GM19324 (cell line): ENCODE measurements around the gene BTBD1.
"Not testable (repeated sequence)": the region's sequence is repeated elsewhere in the genome, so short reads cannot be mapped to it uniquely, and the experiment has no call there.

ENCODE experiments used
- ATAC-seq: cut with Tn5 transposase; IDR thresholded peaks from one replicate; pipeline ENCODE4 v1.9.1; 2021; ENCODE audit warnings: mild to moderate bottlenecking, moderate library complexity; ENCODE audit not compliant: unreplicated experiment, low FRiP score

The BTBD1 gene

DNA sequence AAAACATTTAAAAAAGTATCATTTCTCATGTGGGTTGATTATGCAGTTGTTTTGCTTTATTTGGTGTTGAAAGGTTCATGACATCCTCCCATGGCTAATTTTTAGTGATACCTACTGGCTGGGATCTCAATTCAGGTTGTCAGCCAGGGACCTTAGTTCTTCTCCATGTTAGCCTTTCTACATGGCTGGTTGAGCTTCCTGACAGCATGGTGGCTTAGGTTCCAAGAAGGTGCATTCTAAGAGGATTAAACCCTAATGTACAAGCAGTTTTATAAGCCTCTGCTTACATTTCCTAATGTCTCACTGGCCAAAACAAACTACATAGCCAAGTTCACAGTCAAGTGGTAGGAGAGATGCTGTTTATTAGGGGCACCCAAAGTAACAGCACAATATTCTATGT lies 31.0 kb upstream of the BTBD1 start:
- ATAC-seq, result no peak

DNA sequence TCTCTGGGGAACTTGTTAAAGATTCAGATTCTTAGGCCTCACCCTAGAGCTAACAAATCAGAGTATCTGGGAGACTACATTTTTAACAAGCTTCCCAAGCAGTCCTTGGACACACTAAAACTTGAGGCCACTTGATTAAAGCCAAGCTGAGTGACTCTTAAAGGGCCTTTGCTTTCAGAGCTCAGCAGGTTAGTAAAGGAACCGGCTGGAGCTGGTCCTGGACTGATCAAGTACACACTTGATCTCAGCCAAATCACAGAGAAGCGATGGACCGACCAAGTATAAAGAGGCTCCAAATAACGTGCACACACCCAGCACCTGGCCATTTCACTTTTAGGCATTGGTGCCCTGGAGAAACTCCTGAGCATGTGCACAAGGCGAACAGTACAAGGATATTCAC lies 27.5 kb upstream of the BTBD1 start:
- ATAC-seq, result no peak

- ATAC-seq, result no peak
Measured at GRCh38 chr15:83092309-83092976, 25.4 kb upstream of the BTBD1 start.

GRCh38 chr15:83091965-83092308 lies 24.9 kb upstream of the BTBD1 start:
- ATAC-seq, result not testable (repeated sequence)

DNA sequence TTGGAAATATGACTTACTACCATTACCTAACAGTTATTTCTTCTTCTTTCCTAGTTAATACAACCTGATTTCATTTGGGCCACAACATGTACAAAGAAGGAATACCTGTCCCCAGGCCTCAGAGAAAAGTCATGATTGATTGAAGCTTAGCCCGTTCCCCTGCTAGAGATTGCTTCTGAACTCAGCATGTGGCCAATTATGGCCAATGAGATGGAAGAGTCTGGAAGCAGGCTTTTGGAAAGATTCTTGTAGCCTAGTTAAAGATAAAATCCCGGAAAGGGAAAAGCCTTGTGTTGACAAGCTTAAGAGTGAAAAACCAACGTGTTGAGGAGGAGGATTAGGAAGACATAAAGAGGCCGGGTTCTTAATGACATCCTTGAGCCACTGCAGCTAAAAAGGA lies 23.4 kb upstream of the BTBD1 start:
- ATAC-seq, result no peak

DNA sequence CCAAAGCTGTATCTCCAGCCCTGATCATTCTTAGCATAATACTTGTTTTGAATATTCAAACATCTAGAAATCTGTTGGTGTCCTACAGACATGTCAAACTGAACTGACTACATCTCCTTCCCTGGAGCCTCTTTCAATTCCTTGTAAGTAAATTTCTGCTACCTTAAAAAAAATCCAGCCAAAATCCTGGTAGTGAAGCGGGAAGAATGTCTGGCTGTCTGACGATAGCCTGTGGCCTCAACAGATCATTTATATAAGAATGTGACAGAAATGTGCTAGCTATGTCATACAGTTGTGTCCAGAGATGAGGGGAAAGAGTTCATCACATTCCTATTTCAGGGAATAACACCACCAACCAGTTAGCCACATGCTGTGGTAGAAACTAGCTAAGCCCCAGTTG lies 21.8 kb upstream of the BTBD1 start:
- no peak for ATAC-seq

- no peak for ATAC-seq
Measured at GRCh38 chr15:83087576-83087975, 20.5 kb upstream of the BTBD1 start.

GRCh38 chr15:83085864-83086552 lies 19.0 kb upstream of the BTBD1 start:
- not testable (repeated sequence) for ATAC-seq

- not testable (repeated sequence) for ATAC-seq
Measured at GRCh38 chr15:83085461-83085860, 18.4 kb upstream of the BTBD1 start.

DNA sequence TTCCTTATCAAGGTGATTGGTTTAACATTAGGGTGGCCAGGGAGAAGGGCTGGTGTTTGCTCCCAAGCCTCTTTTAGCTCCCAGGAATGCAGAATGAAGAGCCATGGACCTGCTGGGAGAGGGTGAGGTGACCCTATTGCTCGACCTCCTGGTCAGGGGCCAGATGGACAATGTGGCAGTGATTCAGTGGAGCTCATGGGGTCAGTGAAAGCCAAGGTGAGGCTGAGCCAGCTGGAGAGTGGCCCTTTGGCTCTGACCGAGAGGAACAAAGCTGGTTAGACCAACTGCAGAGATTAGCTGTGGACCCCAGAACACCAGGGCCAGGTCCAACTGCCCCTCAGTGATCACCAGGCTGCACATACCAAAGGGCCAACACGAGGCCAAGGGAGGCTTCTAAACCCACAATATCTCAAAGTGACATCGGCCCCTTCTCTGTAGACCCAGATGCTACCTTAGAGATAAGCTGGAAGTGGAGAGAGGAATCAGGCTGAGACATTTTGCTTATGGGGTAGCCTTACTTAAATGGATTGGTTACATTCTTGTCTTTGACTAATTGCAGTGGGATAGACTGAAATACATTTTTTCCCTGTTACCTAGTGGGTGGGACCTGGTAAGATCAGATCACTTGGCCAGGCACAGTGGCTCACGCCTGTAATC lies 15.8 kb upstream of the BTBD1 start:
- no peak for ATAC-seq

- no peak for ATAC-seq
Measured at GRCh38 chr15:83081256-83082014, 14.4 kb upstream of the BTBD1 start.

GRCh38 chr15:83078712-83079111 lies 11.7 kb upstream of the BTBD1 start:
- ATAC-seq, result no peak

GRCh38 chr15:83077491-83078230 lies 10.6 kb upstream of the BTBD1 start:
- ATAC-seq, result no peak

GRCh38 chr15:83069211-83069642 lies 2.2 kb upstream of the BTBD1 start:
- not testable (repeated sequence) for ATAC-seq

DNA sequence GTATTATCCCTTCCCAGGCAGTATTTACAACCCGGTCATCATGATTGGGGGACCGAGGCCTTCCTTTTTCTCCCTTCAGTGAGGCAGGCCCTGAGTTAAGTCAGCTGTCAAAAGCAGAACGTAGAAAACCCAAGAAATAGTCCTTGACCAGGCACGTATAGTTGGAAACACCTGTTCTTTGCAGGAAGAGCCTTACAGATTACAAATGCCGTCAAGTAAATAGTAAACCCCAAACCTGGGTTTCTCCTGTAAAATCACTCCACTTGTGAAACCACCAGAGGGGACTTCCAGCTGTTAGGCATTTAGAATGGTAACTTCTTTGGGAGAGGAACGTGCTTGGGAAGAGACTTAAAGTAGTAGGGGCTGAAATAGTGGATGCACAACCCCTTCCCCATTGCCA lies 1.0 kb upstream of the BTBD1 start:
- no peak for ATAC-seq

GRCh38 chr15:83067638-83067962 lies 548 bp upstream of the BTBD1 start:
- ATAC-seq, result no peak

- ATAC-seq, result no peak
Measured at GRCh38 chr15:83066034-83066733, 868 bp downstream of the BTBD1 start.

DNA sequence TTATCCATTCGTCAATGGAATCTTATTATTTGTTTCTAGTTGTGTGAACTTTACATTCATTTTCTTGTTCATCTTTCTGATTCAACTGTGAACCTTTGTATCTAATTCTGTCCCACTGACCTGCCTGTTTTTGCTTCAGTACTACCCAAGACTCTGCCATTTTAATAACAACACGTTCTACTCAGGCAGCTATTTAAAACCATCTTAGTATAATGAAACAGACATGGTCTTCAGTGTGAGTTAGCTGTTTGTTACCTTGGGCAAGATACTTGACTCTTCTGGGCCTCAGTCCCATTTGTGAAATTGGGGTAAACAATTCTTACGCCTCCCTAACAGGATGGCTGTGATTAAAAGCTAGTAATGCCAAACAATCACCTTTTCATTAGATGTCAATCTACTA lies 1.6 kb downstream of the BTBD1 start:
- no peak for ATAC-seq

DNA sequence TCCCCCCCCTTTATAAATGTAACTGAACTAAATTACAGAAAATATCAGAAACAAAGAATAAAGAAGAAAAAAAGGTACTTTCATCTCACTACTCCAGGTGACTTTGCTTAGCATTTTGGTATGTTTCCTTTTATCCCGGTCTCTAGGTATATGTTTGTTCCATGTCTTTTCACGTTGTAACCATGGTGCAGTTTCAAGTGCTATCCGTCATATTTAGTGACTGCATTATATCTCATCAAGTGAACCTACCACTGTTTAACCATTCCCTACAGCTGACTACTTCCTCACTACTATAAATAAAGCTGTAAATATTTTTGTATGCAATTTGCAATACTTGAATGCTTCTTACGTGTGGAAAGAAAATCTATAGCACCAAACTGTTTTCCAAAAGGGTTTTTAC lies 2.2 kb downstream of the BTBD1 start:
- no peak for ATAC-seq

DNA sequence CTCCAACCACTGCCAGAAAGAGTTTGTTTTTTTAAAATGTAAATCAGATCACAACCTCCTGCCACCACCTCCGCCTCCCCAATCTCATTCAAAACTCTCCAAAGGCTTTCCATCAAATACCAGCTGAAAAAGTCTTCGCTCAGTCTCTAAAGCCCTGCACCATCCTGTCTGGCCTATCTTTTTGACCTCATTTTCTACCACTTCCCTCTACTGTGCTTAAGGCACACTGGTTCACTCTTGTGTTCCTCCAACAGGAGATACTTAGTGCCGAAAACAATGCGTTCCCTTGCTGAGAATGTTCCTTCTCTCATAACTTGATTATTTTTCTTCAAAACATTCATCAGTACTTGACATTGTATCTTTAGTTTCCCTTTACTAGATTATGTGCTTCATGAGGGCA lies 3.5 kb downstream of the BTBD1 start:
- no peak for ATAC-seq
